ENCODE data around the gene ATP10B.

ATP10B gene

GRCh38 chr5:160847526-160848085 is 4.4 kb downstream of the ATP10B start:
- H3K27ac ChIP-seq (ENCODE audit: low read depth, low read length, severe bottlenecking) = no peak overlapping the region
- 40% methylated on average over 1 of the region's 5 CpGs; no CpG with 5 or more reads in 1 of the 2 experiments for WGBS, 2 experiments (ENCODE audit: insufficient coverage in 2 of 2)
- no peaks in the 10 kb centered on the region for H3K4me1 ChIP-seq (ENCODE audit: control insufficient read depth, insufficient read depth, low read length, poor library complexity, severe bottlenecking)
- H3K9me3 ChIP-seq (ENCODE audit: control insufficient read depth, low read length) = no peaks in the 10 kb centered on the region
- H3K4me3 ChIP-seq (ENCODE audit: extremely low read depth, insufficient read depth, low read length, poor library complexity, severe bottlenecking) = no peak overlapping the region
- H3K36me3 ChIP-seq (ENCODE audit: control insufficient read depth, insufficient read depth, low read length) = no peaks in the 10 kb centered on the region

DNA sequence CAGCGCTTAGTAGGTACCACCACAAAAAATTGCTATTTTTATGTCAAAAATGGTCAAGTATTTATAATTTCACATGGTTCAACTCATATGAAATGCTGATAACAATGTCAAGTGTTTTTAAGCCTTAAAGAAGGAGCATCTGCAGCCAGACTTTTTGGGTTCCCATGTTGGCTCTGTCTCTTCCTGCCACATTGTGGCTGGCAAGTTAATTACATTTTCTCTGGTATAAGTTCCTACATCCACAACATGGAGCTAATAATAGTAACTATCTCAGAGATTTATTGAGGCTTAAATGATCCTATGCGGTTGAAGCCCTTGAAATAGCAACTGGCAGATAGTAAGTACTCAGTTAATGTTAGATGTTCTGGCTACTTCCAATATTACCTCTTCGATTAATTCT is 5.4 kb downstream of the ATP10B start:
- no peak overlapping the region for H3K27ac ChIP-seq (ENCODE audit: low read depth, low read length, severe bottlenecking)
- no CpG with 5 or more reads among the region's 3 CpGs for WGBS, 2 experiments (ENCODE audit: insufficient coverage in 2 of 2)
- H3K4me3 ChIP-seq (ENCODE audit: extremely low read depth, insufficient read depth, low read length, poor library complexity, severe bottlenecking) = no peak overlapping the region
- no peaks in the 10 kb centered on the region for H3K36me3 ChIP-seq (ENCODE audit: control insufficient read depth, insufficient read depth, low read length)
- H3K4me1 ChIP-seq (ENCODE audit: control insufficient read depth, insufficient read depth, low read length, poor library complexity, severe bottlenecking) = no peaks in the 10 kb centered on the region
- no peaks in the 10 kb centered on the region for H3K9me3 ChIP-seq (ENCODE audit: control insufficient read depth, low read length)

GRCh38 chr5:160844177-160844576 is 7.8 kb downstream of the ATP10B start:
- whole genome bisulfite sequencing, 2 experiments (ENCODE audit: insufficient coverage in 2 of 2) = 80% methylated on average over 1 of the region's 2 CpGs; no CpG with 5 or more reads in 1 of the 2 experiments
- H3K27ac ChIP-seq (ENCODE audit: low read depth, low read length, severe bottlenecking) = no peak overlapping the region
- H3K9me3 ChIP-seq (ENCODE audit: control insufficient read depth, low read length) = no peaks in the 10 kb centered on the region
- no peaks in the 10 kb centered on the region for H3K36me3 ChIP-seq (ENCODE audit: control insufficient read depth, insufficient read depth, low read length)
- H3K4me1 ChIP-seq (ENCODE audit: control insufficient read depth, insufficient read depth, low read length, poor library complexity, severe bottlenecking) = no peaks in the 10 kb centered on the region
- H3K4me3 ChIP-seq (ENCODE audit: extremely low read depth, insufficient read depth, low read length, poor library complexity, severe bottlenecking) = no peak overlapping the region

DNA sequence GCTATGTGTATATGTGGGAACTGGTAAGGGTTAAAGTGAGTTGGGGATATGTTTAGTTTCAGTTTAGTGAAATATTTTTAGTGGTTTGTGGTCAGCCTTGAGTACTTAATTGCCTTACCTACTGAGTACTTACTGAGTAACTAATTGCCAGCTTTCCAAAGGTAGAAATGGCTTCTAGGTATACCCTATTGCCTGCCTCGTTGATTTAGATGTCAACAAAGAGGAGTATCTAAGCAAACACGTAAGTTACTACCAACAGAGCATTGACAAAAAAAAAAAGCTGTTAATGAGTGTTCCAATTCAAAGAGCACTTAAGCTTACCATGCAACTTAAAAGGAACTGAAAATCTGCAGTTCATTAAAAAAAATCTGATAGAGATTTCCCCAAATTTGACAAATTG is 8.8 kb downstream of the ATP10B start:
- H3K4me1 ChIP-seq (ENCODE audit: control insufficient read depth, insufficient read depth, low read length, poor library complexity, severe bottlenecking) = no peaks in the 10 kb centered on the region
- no peaks in the 10 kb centered on the region for H3K36me3 ChIP-seq (ENCODE audit: control insufficient read depth, insufficient read depth, low read length)
- no peak overlapping the region for H3K4me3 ChIP-seq (ENCODE audit: extremely low read depth, insufficient read depth, low read length, poor library complexity, severe bottlenecking)
- no CpG with 5 or more reads among the region's 2 CpGs for WGBS, 2 experiments (ENCODE audit: insufficient coverage in 2 of 2)
- H3K9me3 ChIP-seq (ENCODE audit: control insufficient read depth, low read length) = no peaks in the 10 kb centered on the region
- no peak overlapping the region for H3K27ac ChIP-seq (ENCODE audit: low read depth, low read length, severe bottlenecking)

- Histone ChIP-seq H3K4me3 (ENCODE audit: extremely low read depth, insufficient read depth, low read length, poor library complexity, severe bottlenecking) (no peak overlapping the region), H3K27ac (ENCODE audit: low read depth, low read length, severe bottlenecking) (no peak overlapping the region), H3K36me3 (ENCODE audit: control insufficient read depth, insufficient read depth, low read length) (no peaks in the 10 kb centered on the region), H3K9me3 (ENCODE audit: control insufficient read depth, low read length) (no peaks in the 10 kb centered on the region), H3K4me1 (ENCODE audit: control insufficient read depth, insufficient read depth, low read length, poor library complexity, severe bottlenecking) (no peaks in the 10 kb centered on the region)
- 78% methylated on average over 1 of the region's 3 CpGs; no CpG with 5 or more reads in 1 of the 2 experiments for WGBS, 2 experiments (ENCODE audit: insufficient coverage in 2 of 2)
Observed at GRCh38 chr5:160837749-160838593, 14.0 kb downstream of the ATP10B start.

DNA sequence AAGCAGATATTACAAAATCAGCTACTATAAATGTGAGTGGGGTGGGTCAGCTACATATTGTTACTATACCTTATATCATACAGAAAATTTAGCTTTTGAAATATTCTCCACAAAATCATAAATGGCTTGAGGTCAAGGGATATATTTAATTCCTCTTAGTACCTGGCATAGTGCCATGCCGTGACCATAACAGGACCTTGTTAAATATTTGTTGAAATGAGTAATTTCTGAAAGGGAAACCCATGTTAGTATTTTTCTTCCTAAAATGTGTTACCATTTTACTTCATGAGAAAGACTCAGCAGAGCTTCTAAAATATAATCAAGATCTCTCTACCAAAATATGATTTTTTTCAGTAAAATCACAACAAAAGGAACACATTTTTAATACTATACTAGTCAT is 14.8 kb downstream of the ATP10B start:
- Histone ChIP-seq H3K4me1 (ENCODE audit: control insufficient read depth, insufficient read depth, low read length, poor library complexity, severe bottlenecking) (no peaks in the 10 kb centered on the region), H3K9me3 (ENCODE audit: control insufficient read depth, low read length) (no peaks in the 10 kb centered on the region), H3K27ac (ENCODE audit: low read depth, low read length, severe bottlenecking) (no peak overlapping the region), H3K4me3 (ENCODE audit: extremely low read depth, insufficient read depth, low read length, poor library complexity, severe bottlenecking) (no peak overlapping the region), H3K36me3 (ENCODE audit: control insufficient read depth, insufficient read depth, low read length) (no peaks in the 10 kb centered on the region)
- WGBS, 2 experiments (ENCODE audit: insufficient coverage in 2 of 2) = no CpG with 5 or more reads among the region's 1 CpG

- WGBS, 2 experiments (ENCODE audit: insufficient coverage in 2 of 2) = no CpG with 5 or more reads among the region's 2 CpGs
- H3K4me1 ChIP-seq (ENCODE audit: control insufficient read depth, insufficient read depth, low read length, poor library complexity, severe bottlenecking) = no peaks in the 10 kb centered on the region
- H3K4me3 ChIP-seq (ENCODE audit: extremely low read depth, insufficient read depth, low read length, poor library complexity, severe bottlenecking) = no peak overlapping the region
- no peaks in the 10 kb centered on the region for H3K36me3 ChIP-seq (ENCODE audit: control insufficient read depth, insufficient read depth, low read length)
- no peak overlapping the region for H3K27ac ChIP-seq (ENCODE audit: low read depth, low read length, severe bottlenecking)
- no peaks in the 10 kb centered on the region for H3K9me3 ChIP-seq (ENCODE audit: control insufficient read depth, low read length)
Observed at GRCh38 chr5:160835818-160836528, 16.0 kb downstream of the ATP10B start.

GRCh38 chr5:160835376-160835775 is 16.6 kb downstream of the ATP10B start:
- Histone ChIP-seq H3K27ac (ENCODE audit: low read depth, low read length, severe bottlenecking) (no peak overlapping the region), H3K9me3 (ENCODE audit: control insufficient read depth, low read length) (no peaks in the 10 kb centered on the region), H3K36me3 (ENCODE audit: control insufficient read depth, insufficient read depth, low read length) (no peaks in the 10 kb centered on the region), H3K4me3 (ENCODE audit: extremely low read depth, insufficient read depth, low read length, poor library complexity, severe bottlenecking) (no peak overlapping the region), H3K4me1 (ENCODE audit: control insufficient read depth, insufficient read depth, low read length, poor library complexity, severe bottlenecking) (no peaks in the 10 kb centered on the region)

DNA sequence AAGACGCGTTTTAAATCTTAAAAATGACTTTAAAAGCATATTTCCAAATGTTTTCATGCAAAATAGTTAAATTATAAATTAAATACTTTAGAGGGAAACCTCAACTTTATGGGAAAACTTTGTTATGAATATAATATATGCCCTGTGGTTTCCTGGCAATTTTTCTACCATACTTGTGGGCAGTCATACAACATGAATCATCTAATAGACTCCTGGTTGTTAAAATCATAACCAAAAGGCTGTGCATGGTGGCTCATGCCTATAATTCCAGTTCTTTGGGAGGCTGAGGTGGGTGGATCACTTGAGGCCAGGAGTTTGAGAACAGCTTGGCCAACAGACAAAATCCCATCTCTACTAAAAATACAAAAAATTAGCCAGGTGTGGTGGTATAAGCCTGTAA is 18.2 kb downstream of the ATP10B start:
- Histone ChIP-seq H3K36me3 (ENCODE audit: control insufficient read depth, insufficient read depth, low read length) (no peaks in the 10 kb centered on the region), H3K4me3 (ENCODE audit: extremely low read depth, insufficient read depth, low read length, poor library complexity, severe bottlenecking) (no peak overlapping the region), H3K9me3 (ENCODE audit: control insufficient read depth, low read length) (no peaks in the 10 kb centered on the region), H3K4me1 (ENCODE audit: control insufficient read depth, insufficient read depth, low read length, poor library complexity, severe bottlenecking) (no peaks in the 10 kb centered on the region), H3K27ac (ENCODE audit: low read depth, low read length, severe bottlenecking) (no peak overlapping the region)
- WGBS, 2 experiments (ENCODE audit: insufficient coverage in 2 of 2) = no CpG with 5 or more reads among the region's 2 CpGs

- no peak overlapping the region for H3K27ac ChIP-seq (ENCODE audit: low read depth, low read length, severe bottlenecking)
- no CpG with 5 or more reads among the region's 1 CpG for WGBS, 2 experiments (ENCODE audit: insufficient coverage in 2 of 2)
- H3K9me3 ChIP-seq (ENCODE audit: control insufficient read depth, low read length) = no peaks in the 10 kb centered on the region
- no peak overlapping the region for H3K4me3 ChIP-seq (ENCODE audit: extremely low read depth, insufficient read depth, low read length, poor library complexity, severe bottlenecking)
- no peaks in the 10 kb centered on the region for H3K36me3 ChIP-seq (ENCODE audit: control insufficient read depth, insufficient read depth, low read length)
- no peaks in the 10 kb centered on the region for H3K4me1 ChIP-seq (ENCODE audit: control insufficient read depth, insufficient read depth, low read length, poor library complexity, severe bottlenecking)
Observed at GRCh38 chr5:160831801-160832200, 20.2 kb downstream of the ATP10B start.
